Stimulated activated effector memory CD8-positive, alpha-beta T cell treated with anti-CD3 and anti-CD28 coated beads, Interleukin-12 subunit alpha, Interleukin-12 subunit beta, amount 100 ng/mL, for 72 hours (primary cell): Measurements from ENCODE around the gene ZNF672.

Experiments
- ATAC-seq: fragments of 150-1000 bp; cut with Tn5 transposase; 2 replicates; pipeline ENCODE4 v1.10.0; 2021
- DNase-seq, 2 donors: peaks; one replicate each; pipeline ENCODE4 v3.0.0; 2021 to 2022; ENCODE audit warnings: low spot score in 2 of 2
- H3K27ac Mint-ChIP-seq: one replicate; pipeline ENCODE4 v1.8.0; 2022; ENCODE audit warnings: mild to moderate bottlenecking, mixed read lengths
- H3K36me3 Mint-ChIP-seq: one replicate; pipeline ENCODE4 v1.8.0; 2022; ENCODE audit warnings: mild to moderate bottlenecking, mixed read lengths
- H3K4me1 Mint-ChIP-seq: one replicate; pipeline ENCODE4 v1.8.0; 2022; ENCODE audit warnings: mixed read lengths
- H3K4me3 Mint-ChIP-seq: one replicate; pipeline ENCODE4 v1.8.0; 2022; ENCODE audit warnings: mild to moderate bottlenecking, mixed read lengths
- H3K9me3 Mint-ChIP-seq: one replicate; pipeline ENCODE4 v1.8.0; 2022; ENCODE audit warnings: mixed read lengths

Gene ZNF672

GRCh38 chr1:248839168-248839555, 1.1 kb downstream of the ZNF672 start:
- Mint-ChIP-seq H3K4me3 (no peak overlapping the region), H3K36me3 (peaks cover 10% of the 10 kb centered on the region), H3K27ac (no peak overlapping the region), H3K4me1 (peaks cover 23% of the 10 kb centered on the region), H3K9me3 (no peaks in the 10 kb centered on the region)
- no peak for DNase-seq
- ATAC-seq: no peak

DNA sequence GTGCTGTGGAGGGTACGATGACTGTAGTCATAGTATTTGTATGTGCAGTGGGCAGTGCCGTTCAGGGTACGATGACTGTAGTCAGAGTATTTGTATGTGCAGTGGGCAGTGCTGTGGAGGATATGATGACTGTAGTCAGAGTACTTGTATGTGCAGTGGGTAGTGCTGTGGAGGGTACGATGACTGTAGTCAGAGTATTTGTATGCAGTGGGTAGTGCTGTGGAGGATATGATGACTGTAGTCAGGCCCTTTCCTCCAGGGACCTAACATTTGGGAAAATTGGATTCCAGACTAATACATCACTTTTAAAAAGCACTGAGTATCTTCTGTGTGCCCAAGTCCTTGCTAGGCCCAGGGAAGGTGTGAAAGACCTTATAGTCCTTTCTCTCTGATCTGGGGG, 2.9 kb downstream of the ZNF672 start:
- Mint-ChIP-seq H3K4me1 (peaks cover 23% of the 10 kb centered on the region), H3K9me3 (no peaks in the 10 kb centered on the region), H3K36me3 (peaks cover 27% of the 10 kb centered on the region), H3K4me3 (no peak overlapping the region), H3K27ac (no peak overlapping the region)
- ATAC-seq (no peak), DNase-seq (no peak)

DNA sequence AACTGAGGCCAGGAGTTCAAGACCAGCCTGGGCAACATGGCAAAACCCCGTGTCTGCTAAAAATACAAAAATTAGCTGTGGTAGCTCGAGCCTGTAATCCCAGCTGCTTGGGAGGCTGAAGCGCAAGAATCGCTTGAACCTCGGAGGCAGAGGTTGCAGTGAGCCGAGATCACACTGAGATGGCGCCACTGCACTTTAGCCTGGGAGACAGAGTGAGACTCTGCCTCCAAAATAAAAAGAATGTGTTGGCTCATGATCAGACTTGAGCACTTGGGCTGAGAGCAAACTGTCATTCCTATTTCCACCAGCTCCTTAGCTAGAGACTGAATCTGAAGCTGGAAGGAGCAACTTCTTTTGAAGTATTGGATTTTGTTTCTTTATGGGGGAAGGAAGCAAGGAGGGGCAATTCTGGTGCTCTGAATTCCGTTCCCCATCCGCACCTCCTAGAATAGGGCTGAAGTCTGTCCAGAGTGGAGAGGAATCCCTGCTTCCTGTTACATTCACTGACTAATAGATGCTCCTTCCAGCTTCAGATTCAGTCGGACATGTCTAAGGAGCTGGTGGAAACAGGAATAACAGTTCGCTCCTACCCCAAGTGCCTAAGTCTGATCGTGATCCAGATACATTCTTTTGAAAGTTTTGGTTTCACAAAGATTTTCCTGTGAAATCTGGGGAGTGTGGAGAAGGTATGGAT, 3.8 kb downstream of the ZNF672 start:
- peaks cover 36% of the 10 kb centered on the region for H3K36me3 Mint-ChIP-seq
- H3K27ac Mint-ChIP-seq: peak overlapping the region; percentile 54
- H3K9me3 Mint-ChIP-seq: no peaks in the 10 kb centered on the region
- H3K4me1 Mint-ChIP-seq: peaks cover 23% of the 10 kb centered on the region
- H3K4me3 Mint-ChIP-seq: no peak overlapping the region
- no peak for DNase-seq
- no peak for ATAC-seq

DNA sequence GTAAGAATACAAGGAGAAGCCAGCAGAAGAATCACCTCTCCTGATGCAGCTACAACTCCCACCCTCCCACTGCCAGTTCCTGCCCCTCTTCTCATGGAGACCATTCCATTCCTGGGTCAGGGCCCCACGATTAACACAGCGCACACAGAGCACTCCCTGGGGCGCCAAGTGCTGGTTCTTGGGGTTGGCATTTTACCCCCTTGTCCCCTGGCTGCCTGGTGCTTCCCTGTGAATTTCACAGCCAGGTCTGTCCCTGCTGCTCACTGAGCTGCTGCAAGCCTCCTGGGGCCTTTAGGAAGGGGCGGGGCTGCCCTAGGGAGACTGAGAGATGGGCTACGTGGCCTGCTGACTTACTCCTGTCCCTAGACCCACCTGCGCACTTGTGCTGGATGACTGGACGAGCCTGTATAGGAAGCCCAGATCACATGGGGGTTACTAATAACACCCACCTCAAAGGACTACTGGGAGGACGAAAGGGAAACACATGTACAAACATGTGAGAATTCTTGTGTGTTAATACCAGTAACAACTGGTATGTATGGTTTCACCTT, 4.8 kb downstream of the ZNF672 start:
- ATAC-seq (peak; percentile 3), DNase-seq (no peak)
- H3K4me3 Mint-ChIP-seq: no peak overlapping the region
- H3K36me3 Mint-ChIP-seq: peaks cover 43% of the 10 kb centered on the region
- no peak overlapping the region for H3K27ac Mint-ChIP-seq
- H3K4me1 Mint-ChIP-seq: peaks cover 23% of the 10 kb centered on the region
- no peaks in the 10 kb centered on the region for H3K9me3 Mint-ChIP-seq

DNA sequence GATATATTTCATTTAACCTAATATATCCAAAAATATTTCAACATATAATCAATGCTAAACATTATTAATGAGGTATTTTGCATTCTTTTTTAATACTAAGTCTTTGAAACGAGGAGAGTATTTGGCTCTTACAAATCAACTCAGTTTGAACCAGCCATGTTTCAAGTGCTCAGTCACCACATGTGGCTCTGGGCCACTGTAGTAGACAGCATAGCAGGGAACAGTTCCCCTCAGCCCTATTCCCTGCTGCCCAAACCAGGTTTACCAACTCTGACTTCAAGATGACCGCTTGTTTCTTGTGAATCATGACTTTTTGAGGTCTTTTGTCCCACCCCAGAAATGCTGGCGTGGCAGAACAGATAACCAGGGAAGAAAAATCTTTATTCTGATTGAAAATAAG, 5.7 kb downstream of the ZNF672 start:
- H3K27ac Mint-ChIP-seq: no peak overlapping the region
- H3K4me3 Mint-ChIP-seq: no peak overlapping the region
- ATAC-seq (no peak), DNase-seq (no peak)
- peaks cover 24% of the 10 kb centered on the region for H3K4me1 Mint-ChIP-seq
- peaks cover 51% of the 10 kb centered on the region for H3K36me3 Mint-ChIP-seq
- H3K9me3 Mint-ChIP-seq: no peaks in the 10 kb centered on the region

- Mint-ChIP-seq H3K36me3 (peaks cover 59% of the 10 kb centered on the region), H3K27ac (no peak overlapping the region)
Observed at GRCh38 chr1:248844526-248844925, 6.5 kb downstream of the ZNF672 start.

DNA sequence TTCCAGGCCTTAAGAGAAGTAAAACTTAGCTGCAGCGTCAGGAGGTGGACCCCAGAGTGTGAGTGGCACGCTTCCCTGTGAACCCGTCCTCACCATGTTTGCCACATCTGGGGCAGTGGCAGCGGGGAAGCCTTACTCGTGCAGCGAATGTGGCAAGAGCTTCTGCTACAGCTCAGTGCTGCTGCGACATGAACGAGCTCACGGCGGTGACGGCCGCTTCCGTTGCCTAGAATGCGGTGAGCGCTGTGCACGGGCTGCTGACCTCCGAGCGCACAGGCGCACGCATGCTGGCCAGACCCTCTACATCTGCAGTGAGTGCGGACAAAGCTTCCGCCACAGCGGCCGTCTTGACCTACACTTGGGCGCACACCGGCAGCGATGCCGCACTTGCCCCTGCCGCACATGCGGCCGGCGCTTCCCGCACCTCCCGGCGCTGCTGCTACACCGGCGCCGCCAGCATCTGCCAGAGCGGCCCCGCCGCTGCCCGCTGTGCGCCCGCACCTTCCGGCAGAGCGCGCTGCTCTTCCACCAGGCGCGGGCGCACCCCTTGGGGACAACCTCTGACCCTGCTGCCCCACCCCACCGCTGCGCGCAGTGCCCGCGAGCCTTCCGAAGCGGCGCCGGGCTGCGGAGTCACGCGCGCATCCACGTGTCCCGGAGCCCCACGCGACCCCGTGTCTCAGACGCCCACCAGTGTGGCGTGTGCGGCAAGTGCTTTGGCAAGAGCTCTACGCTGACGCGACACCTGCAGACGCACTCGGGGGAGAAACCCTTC, 9.3 kb downstream of the ZNF672 start:
- Mint-ChIP-seq H3K9me3 (no peaks in the 10 kb centered on the region), H3K27ac (no peak overlapping the region), H3K4me1 (peaks cover 8% of the 10 kb centered on the region), H3K4me3 (no peak overlapping the region), H3K36me3 (peaks cover 62% of the 10 kb centered on the region)
- DNase-seq: no peak
- no peak for ATAC-seq

More at GRCh38 chr1:248844526-248844925, 6.5 kb downstream of the ZNF672 start:
- DNase-seq (no peak), ATAC-seq (no peak)
- Mint-ChIP-seq H3K4me3 (no peak overlapping the region), H3K4me1 (peaks cover 29% of the 10 kb centered on the region), H3K9me3 (no peaks in the 10 kb centered on the region)

DNA sequence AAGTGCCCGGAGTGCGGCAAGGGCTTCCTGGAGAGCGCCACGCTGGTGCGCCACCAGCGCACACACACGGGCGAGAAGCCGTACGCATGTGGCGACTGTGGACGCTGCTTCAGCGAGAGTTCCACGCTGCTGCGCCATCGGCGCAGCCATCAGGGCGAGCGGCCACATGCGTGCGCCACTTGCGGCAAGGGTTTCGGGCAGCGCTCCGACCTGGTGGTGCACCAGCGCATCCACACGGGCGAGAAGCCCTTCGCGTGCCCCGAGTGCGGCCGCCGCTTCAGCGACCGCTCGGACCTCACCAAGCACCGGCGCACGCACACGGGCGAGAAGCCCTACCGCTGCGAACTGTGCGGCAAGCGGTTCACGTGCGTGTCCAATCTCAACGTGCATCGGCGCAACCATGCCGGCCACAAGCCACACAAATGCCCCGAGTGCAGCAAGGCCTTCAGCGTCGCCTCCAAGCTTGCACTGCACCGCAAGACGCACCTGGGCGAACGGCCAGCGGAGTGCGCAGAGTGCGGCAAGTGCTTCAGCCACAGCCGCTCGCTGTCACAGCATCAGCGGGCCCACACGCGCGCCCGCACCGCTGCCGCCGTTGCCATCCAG, 10.0 kb downstream of the ZNF672 start:
- no peak overlapping the region for H3K4me3 Mint-ChIP-seq
- H3K27ac Mint-ChIP-seq: no peak overlapping the region
- no peaks in the 10 kb centered on the region for H3K9me3 Mint-ChIP-seq
- peaks cover 62% of the 10 kb centered on the region for H3K36me3 Mint-ChIP-seq
- ATAC-seq (no peak), DNase-seq (no peak)
- peaks cover 6% of the 10 kb centered on the region for H3K4me1 Mint-ChIP-seq

DNA sequence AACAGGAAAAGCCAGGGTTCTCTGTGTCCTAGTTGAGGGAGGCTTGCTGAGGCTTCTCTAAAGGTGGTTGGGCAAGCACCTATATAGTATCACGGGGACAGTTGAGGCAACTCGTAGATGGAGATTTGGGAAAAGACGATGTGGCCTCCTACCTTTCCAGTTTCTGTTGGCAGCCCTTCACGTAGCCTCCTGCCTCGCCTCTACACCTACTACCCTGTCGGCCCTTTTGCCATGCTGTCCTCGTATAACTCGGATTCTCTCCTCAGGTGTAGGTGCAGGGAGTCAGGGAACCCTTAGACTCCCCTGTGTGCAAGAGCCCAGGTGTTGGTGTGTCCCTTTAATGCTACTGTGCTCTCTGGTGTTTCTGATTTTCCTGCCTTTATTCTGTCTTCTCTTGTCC, 10.6 kb downstream of the ZNF672 start:
- ATAC-seq (no peak), DNase-seq (no peak)
- Mint-ChIP-seq H3K36me3 (peaks cover 62% of the 10 kb centered on the region), H3K4me1 (peaks cover 6% of the 10 kb centered on the region), H3K9me3 (no peaks in the 10 kb centered on the region), H3K27ac (no peak overlapping the region), H3K4me3 (no peak overlapping the region)

DNA sequence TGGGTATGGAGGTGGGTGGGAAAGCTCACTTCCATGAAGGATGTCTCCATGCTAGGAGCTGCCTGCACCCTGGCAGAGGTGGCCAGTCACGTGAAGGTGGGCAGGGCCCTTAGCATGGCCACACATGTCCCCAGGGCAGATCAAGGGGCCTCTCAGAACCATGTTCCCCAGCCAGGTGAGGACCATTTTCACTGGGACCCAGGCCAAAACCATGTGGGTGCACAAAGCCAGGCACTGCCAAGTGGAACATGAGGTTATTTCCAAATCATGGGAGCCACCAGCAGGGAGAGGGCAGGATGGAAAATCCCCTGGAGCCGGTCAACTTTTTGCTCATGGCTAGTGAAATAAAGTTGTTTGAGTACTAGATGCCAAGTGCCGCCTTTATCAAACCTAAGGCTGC, 11.1 kb downstream of the ZNF672 start:
- H3K4me3 Mint-ChIP-seq: no peak overlapping the region
- ATAC-seq (no peak), DNase-seq (no peak)
- H3K9me3 Mint-ChIP-seq: no peaks in the 10 kb centered on the region
- H3K4me1 Mint-ChIP-seq: peaks cover 6% of the 10 kb centered on the region
- H3K36me3 Mint-ChIP-seq: peaks cover 58% of the 10 kb centered on the region
- no peak overlapping the region for H3K27ac Mint-ChIP-seq

- no peak for DNase-seq
- Mint-ChIP-seq H3K4me3 (no peak overlapping the region), H3K9me3 (no peaks in the 10 kb centered on the region), H3K27ac (no peak overlapping the region), H3K36me3 (peaks cover 53% of the 10 kb centered on the region), H3K4me1 (peaks cover 6% of the 10 kb centered on the region)
- no peak for ATAC-seq
Observed at GRCh38 chr1:248849637-248850036, 11.6 kb downstream of the ZNF672 start.

GRCh38 chr1:248850124-248850523, 12.1 kb downstream of the ZNF672 start:
- Mint-ChIP-seq H3K27ac (no peak overlapping the region), H3K36me3 (peaks cover 48% of the 10 kb centered on the region), H3K9me3 (no peaks in the 10 kb centered on the region), H3K4me3 (no peak overlapping the region), H3K4me1 (peaks cover 6% of the 10 kb centered on the region)
- no peak for DNase-seq
- no peak for ATAC-seq

DNA sequence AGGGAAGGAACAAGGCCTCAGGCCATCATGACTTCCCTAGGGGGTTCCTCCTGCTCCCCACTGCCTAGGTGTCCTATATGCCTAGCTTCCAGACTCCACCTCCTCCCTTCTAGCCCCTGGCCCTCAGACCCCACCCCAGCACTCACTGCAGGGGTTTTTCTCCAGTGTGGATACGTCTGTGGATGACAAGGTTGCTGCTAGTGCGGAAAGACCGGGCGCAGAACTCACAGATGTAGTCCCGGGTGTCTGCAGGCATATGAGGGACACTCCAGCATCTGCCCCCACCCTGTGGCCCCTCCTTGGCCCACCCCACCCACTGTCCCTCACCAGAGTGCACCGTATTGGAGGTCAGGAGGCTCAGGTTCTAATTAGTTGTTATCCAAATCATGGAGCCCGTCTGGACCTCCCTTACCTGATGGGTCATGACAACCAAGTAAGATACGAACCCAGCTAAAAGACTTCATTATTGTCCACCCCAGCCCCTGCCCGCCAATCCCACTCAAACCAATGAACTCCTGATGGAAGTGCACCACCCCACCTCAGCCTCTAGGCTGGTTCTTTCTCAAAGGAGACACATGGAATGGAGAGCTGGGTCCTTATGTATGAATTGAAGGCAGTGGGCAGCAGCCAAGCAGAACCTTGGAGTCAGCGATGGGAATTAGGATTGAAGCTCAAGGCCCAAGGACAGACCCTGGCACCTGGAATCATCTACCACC, 12.7 kb downstream of the ZNF672 start:
- Mint-ChIP-seq H3K4me1 (peaks cover 6% of the 10 kb centered on the region), H3K9me3 (no peaks in the 10 kb centered on the region), H3K27ac (no peak overlapping the region), H3K36me3 (peaks cover 43% of the 10 kb centered on the region), H3K4me3 (no peak overlapping the region)
- ATAC-seq (no peak), DNase-seq (no peak)

- Mint-ChIP-seq H3K4me1 (peaks cover 6% of the 10 kb centered on the region), H3K27ac (no peak overlapping the region), H3K4me3 (no peak overlapping the region), H3K36me3 (peaks cover 36% of the 10 kb centered on the region), H3K9me3 (no peaks in the 10 kb centered on the region)
- ATAC-seq: peak; percentile 30
- no peak for DNase-seq
Observed at GRCh38 chr1:248851390-248851789, 13.4 kb downstream of the ZNF672 start.
